WTC11 (cell line): ENCODE measurements around the gene PLK3.

ENCODE experiments used
- E2F1 ChIP-seq: sonication (generic); formaldehyde crosslinking; IDR thresholded peaks from 2 replicates; pipeline ENCODE4 v1.8.0; 2022; ENCODE audit warnings: mild to moderate bottlenecking, missing genetic modification reagents
- ELF4 ChIP-seq: sonication (generic); formaldehyde crosslinking; IDR thresholded peaks from 2 replicates; pipeline ENCODE4 v1.8.1; 2022; ENCODE audit warnings: low read depth, mild to moderate bottlenecking, moderate library complexity, missing genetic modification reagents
- ERG ChIP-seq: fragments of 250-450 bp; sonication (Bioruptor Pico); IDR thresholded peaks from 2 replicates; pipeline ENCODE4 v1.8.0; 2021; ENCODE audit warnings: mild to moderate bottlenecking
- FOXP1 ChIP-seq: sonication (generic); formaldehyde crosslinking; IDR thresholded peaks from 2 replicates; pipeline ENCODE4 v1.8.0; 2022; ENCODE audit warnings: missing genetic modification reagents, mild to moderate bottlenecking, moderate library complexity, borderline replicate concordance
- GTF2I ChIP-seq: fragments of 250-450 bp; sonication (Bioruptor Pico); conservative IDR thresholded peaks from 2 replicates; pipeline ENCODE4 v1.4.0; 2021; ENCODE audit warnings: mild to moderate bottlenecking
- RELA ChIP-seq: sonication (generic); formaldehyde crosslinking; IDR thresholded peaks from 2 replicates; pipeline ENCODE4 v1.8.1; 2022; ENCODE audit warnings: missing genetic modification reagents, mild to moderate bottlenecking, borderline replicate concordance
- STAT6 ChIP-seq: sonication (generic); formaldehyde crosslinking; conservative IDR thresholded peaks from 2 replicates; pipeline ENCODE4 v1.8.1; 2023; ENCODE audit warnings: mild to moderate bottlenecking, low read depth, missing genetic modification reagents, moderate library complexity
- TCF7 ChIP-seq: sonication (generic); formaldehyde crosslinking; IDR thresholded peaks from 2 replicates; pipeline ENCODE4 v1.8.0; 2022; ENCODE audit warnings: mild to moderate bottlenecking, low read depth, missing genetic modification reagents, moderate library complexity
- ZNF121 ChIP-seq: sonication (generic); formaldehyde crosslinking; IDR thresholded peaks from 2 replicates; pipeline ENCODE4 v1.8.0; 2023; ENCODE audit warnings: missing genetic modification reagents
- ZNF263 ChIP-seq: sonication (generic); formaldehyde crosslinking; IDR thresholded peaks from 2 replicates; pipeline ENCODE4 v1.8.1; 2022; ENCODE audit warnings: low read depth, mild to moderate bottlenecking, moderate library complexity, missing genetic modification reagents
- TF ChIP-seq, protein P1 (sequence below): fragments of 200-600 bp; IDR thresholded peaks from 2 replicates; pipeline ENCODE4 v1.8.0; 2022; ENCODE audit warnings: antibody characterized with exemption
- TF ChIP-seq, protein P2 (sequence below): sonication (generic); formaldehyde crosslinking; IDR thresholded peaks from 2 replicates; pipeline ENCODE4 v1.8.1; 2022; ENCODE audit warnings: low read depth, mild to moderate bottlenecking, moderate library complexity, missing genetic modification reagents, borderline replicate concordance
- TF ChIP-seq, protein P3 (sequence below): sonication (generic); formaldehyde crosslinking; IDR thresholded peaks from 2 replicates; pipeline ENCODE4 v1.8.1; 2022; ENCODE audit warnings: missing genetic modification reagents, borderline replicate concordance

DNA sequence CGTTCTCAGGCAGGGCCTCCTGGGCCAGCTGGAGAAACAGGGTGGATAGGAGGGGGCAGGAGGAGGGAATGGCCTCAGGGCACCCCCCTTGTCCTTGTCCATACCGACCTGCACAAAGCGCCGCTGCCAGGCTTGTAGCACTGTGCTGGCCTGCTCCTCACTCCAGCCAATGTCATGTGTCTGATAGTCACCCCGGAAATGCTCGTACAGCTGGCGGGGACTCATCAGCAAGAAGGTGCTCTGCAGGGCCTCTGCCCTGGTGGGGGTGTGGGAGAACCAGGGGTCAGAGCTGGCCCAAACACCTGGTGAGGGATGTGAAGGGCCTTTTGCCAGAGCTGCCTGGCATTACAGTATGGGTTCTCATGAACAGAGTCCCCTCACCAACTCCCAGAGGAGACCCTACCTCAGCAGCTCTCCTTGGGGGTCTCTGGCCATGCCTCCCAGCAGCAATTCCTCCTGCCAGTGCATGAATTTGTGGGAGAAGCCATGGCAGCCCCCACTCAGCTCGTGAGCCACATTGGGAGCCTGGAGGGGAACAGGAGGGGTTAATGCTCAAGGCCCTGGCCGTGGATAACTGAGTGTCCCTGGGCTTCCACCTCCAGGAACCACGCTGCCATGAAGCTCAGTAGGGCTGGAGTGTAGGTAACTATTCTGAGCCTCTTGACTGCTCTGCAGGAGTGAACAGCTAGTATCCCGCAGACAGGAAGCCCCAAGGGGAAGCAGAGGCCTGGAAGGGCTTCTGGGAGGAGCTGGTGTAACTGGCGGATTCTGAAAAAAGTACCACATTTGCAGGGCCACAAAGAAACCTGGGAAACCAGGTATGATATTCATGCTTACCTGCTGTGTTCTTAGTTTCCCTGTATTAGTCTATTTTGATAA is 29.6 kb downstream of the PLK3 start:
- TF ChIP-seq, protein P1, sequence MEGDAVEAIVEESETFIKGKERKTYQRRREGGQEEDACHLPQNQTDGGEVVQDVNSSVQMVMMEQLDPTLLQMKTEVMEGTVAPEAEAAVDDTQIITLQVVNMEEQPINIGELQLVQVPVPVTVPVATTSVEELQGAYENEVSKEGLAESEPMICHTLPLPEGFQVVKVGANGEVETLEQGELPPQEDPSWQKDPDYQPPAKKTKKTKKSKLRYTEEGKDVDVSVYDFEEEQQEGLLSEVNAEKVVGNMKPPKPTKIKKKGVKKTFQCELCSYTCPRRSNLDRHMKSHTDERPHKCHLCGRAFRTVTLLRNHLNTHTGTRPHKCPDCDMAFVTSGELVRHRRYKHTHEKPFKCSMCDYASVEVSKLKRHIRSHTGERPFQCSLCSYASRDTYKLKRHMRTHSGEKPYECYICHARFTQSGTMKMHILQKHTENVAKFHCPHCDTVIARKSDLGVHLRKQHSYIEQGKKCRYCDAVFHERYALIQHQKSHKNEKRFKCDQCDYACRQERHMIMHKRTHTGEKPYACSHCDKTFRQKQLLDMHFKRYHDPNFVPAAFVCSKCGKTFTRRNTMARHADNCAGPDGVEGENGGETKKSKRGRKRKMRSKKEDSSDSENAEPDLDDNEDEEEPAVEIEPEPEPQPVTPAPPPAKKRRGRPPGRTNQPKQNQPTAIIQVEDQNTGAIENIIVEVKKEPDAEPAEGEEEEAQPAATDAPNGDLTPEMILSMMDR = no peak
- TF ChIP-seq ZNF263 = no peak
- TF ChIP-seq E2F1 = no peak
- no peak for TF ChIP-seq ERG (CRISPR knock-in tag)
- no peak for TF ChIP-seq TCF7 (CRISPR knock-in tag)
- TF ChIP-seq FOXP1 (CRISPR knock-in tag) = no peak
- TF ChIP-seq ZNF121 = no peak
- no peak for TF ChIP-seq STAT6
- TF ChIP-seq, protein P2, sequence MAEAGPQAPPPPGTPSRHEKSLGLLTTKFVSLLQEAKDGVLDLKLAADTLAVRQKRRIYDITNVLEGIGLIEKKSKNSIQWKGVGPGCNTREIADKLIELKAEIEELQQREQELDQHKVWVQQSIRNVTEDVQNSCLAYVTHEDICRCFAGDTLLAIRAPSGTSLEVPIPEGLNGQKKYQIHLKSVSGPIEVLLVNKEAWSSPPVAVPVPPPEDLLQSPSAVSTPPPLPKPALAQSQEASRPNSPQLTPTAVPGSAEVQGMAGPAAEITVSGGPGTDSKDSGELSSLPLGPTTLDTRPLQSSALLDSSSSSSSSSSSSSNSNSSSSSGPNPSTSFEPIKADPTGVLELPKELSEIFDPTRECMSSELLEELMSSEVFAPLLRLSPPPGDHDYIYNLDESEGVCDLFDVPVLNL (CRISPR knock-in tag) = no peak
- TF ChIP-seq, protein P3, sequence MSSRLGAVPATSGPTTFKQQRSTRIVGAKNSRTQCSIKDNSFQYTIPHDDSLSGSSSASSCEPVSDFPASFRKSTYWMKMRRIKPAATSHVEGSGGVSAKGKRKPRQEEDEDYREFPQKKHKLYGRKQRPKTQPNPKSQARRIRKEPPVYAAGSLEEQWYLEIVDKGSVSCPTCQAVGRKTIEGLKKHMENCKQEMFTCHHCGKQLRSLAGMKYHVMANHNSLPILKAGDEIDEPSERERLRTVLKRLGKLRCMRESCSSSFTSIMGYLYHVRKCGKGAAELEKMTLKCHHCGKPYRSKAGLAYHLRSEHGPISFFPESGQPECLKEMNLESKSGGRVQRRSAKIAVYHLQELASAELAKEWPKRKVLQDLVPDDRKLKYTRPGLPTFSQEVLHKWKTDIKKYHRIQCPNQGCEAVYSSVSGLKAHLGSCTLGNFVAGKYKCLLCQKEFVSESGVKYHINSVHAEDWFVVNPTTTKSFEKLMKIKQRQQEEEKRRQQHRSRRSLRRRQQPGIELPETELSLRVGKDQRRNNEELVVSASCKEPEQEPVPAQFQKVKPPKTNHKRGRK (CRISPR knock-in tag) = no peak
- no peak for TF ChIP-seq RELA
- TF ChIP-seq ELF4 (CRISPR knock-in tag) = no peak
- TF ChIP-seq GTF2I (CRISPR knock-in tag) = no peak
